ENCODE measurements around the gene MBTPS1.

Gene MBTPS1

GRCh38 chr16:84095466-84095865 is 21.3 kb downstream of the MBTPS1 start (continued):
- TF ChIP-seq RARB (CRISPR knock-in tag; IDR thresholded peaks at IDR 0.05) = no peak
- no peak for TF ChIP-seq BACH2 (CRISPR knock-in tag; IDR thresholded peaks at IDR 0.05; ENCODE audit: borderline replicate concordance)
- no peak for TF ChIP-seq ISL1 (CRISPR knock-in tag; IDR thresholded peaks at IDR 0.05)
- TF ChIP-seq TOX (CRISPR knock-in tag; IDR thresholded peaks at IDR 0.05; ENCODE audit: borderline replicate concordance) = no peak

DNA sequence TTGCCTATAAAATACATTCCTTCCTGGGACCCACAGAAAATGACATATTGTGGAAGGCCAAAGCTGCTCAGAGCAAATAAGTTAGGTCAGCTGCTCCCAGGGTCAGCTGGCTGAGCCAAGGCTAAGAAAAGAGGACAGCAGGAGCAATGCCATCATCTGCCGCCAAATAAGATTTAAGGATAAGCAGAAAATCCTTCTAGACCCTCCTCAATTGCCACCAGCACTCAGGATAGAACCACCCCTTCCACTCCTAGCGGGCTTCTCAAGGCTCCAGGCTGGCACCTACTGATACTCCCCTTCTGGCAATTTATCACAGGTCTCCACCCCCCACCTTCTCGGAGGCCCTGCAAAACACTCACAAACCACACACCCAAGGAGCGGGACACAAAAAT is 22.9 kb downstream of the MBTPS1 start:
- no peak for ATAC-seq
- TF ChIP-seq PPARA (CRISPR knock-in tag; IDR thresholded peaks at IDR 0.05; ENCODE audit: borderline replicate concordance) (no peak), ZFP30 (CRISPR knock-in tag; IDR thresholded peaks at IDR 0.05) (no peak), SNAI2 (CRISPR knock-in tag; IDR thresholded peaks at IDR 0.05) (no peak), OSR1 (CRISPR knock-in tag; IDR thresholded peaks at IDR 0.05) (no peak), BACH2 (CRISPR knock-in tag; IDR thresholded peaks at IDR 0.05; ENCODE audit: borderline replicate concordance) (no peak), ZC3H10 (CRISPR knock-in tag; IDR thresholded peaks at IDR 0.05) (no peak), ARNTL (CRISPR knock-in tag; IDR thresholded peaks at IDR 0.05; ENCODE audit: borderline replicate concordance, low read depth) (no peak), ZFP3 (CRISPR knock-in tag; IDR thresholded peaks at IDR 0.05) (no peak), RARB (CRISPR knock-in tag; IDR thresholded peaks at IDR 0.05) (no peak), TOX (CRISPR knock-in tag; IDR thresholded peaks at IDR 0.05; ENCODE audit: borderline replicate concordance) (no peak)
- TF ChIP-seq, protein P1, sequence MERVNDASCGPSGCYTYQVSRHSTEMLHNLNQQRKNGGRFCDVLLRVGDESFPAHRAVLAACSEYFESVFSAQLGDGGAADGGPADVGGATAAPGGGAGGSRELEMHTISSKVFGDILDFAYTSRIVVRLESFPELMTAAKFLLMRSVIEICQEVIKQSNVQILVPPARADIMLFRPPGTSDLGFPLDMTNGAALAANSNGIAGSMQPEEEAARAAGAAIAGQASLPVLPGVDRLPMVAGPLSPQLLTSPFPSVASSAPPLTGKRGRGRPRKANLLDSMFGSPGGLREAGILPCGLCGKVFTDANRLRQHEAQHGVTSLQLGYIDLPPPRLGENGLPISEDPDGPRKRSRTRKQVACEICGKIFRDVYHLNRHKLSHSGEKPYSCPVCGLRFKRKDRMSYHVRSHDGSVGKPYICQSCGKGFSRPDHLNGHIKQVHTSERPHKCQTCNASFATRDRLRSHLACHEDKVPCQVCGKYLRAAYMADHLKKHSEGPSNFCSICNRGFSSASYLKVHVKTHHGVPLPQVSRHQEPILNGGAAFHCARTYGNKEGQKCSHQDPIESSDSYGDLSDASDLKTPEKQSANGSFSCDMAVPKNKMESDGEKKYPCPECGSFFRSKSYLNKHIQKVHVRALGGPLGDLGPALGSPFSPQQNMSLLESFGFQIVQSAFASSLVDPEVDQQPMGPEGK (CRISPR knock-in tag; IDR thresholded peaks at IDR 0.05; ENCODE audit: borderline replicate concordance) = no peak

- ATAC-seq = no peak
- TF ChIP-seq GLIS3 (CRISPR knock-in tag; IDR thresholded peaks at IDR 0.05) (no peak), POU6F1 (CRISPR knock-in tag; IDR thresholded peaks at IDR 0.05; ENCODE audit: borderline replicate concordance, low read depth) (no peak), ZFP3 (CRISPR knock-in tag; IDR thresholded peaks at IDR 0.05) (no peak), ARNTL (CRISPR knock-in tag; IDR thresholded peaks at IDR 0.05; ENCODE audit: borderline replicate concordance, low read depth) (no peak), BACH2 (CRISPR knock-in tag; IDR thresholded peaks at IDR 0.05; ENCODE audit: borderline replicate concordance) (no peak), ZFP30 (CRISPR knock-in tag; IDR thresholded peaks at IDR 0.05) (no peak), CREB5 (CRISPR knock-in tag; IDR thresholded peaks at IDR 0.05; ENCODE audit: low read depth) (no peak), SNAI2 (CRISPR knock-in tag; IDR thresholded peaks at IDR 0.05) (no peak), RARB (CRISPR knock-in tag; IDR thresholded peaks at IDR 0.05) (no peak), CSRNP3 (CRISPR knock-in tag; IDR thresholded peaks at IDR 0.05) (no peak), TSHZ2 (CRISPR knock-in tag; IDR thresholded peaks at IDR 0.05) (no peak), ZNF70 (CRISPR knock-in tag; IDR thresholded peaks at IDR 0.05) (no peak), TCF4 (CRISPR knock-in tag; IDR thresholded peaks at IDR 0.05; ENCODE audit: borderline replicate concordance) (no peak), ZNF565 (CRISPR knock-in tag; conservative IDR thresholded peaks at IDR 0.05; ENCODE audit: low read depth) (no peak)
- TF ChIP-seq, protein P1 (CRISPR knock-in tag; IDR thresholded peaks at IDR 0.05; ENCODE audit: borderline replicate concordance) = no peak
These were observed 23.4 kb downstream of the MBTPS1 start for GRCh38 chr16:84093120-84093878.
